Retinal pigment epithelial cell (primary cell): ENCODE data around the gene PYGB.

Experiments used
- DNase-seq: peaks from one replicate; pipeline ENCODE4 v3.0.0-alpha.2; 2010; ENCODE audit warnings: low read depth
- H3K4me3 ChIP-seq: 2 replicates; pipeline ENCODE4 v1.5.1; 2011; ENCODE audit warnings: mild to moderate bottlenecking, low read length, control low read depth, moderate library complexity
- TF ChIP-seq, protein P1 (sequence below): conservative IDR thresholded peaks from 2 replicates; pipeline ENCODE4 v1.5.1; 2011; ENCODE audit warnings: low read depth, low read length, control low read depth, inconsistent platforms

PYGB gene

GRCh38 chr20:25274891-25275812 is 27.3 kb downstream of the PYGB start:
- H3K4me3 ChIP-seq: no peak overlapping the region
- DNase-seq: no peak
- TF ChIP-seq, protein P1, sequence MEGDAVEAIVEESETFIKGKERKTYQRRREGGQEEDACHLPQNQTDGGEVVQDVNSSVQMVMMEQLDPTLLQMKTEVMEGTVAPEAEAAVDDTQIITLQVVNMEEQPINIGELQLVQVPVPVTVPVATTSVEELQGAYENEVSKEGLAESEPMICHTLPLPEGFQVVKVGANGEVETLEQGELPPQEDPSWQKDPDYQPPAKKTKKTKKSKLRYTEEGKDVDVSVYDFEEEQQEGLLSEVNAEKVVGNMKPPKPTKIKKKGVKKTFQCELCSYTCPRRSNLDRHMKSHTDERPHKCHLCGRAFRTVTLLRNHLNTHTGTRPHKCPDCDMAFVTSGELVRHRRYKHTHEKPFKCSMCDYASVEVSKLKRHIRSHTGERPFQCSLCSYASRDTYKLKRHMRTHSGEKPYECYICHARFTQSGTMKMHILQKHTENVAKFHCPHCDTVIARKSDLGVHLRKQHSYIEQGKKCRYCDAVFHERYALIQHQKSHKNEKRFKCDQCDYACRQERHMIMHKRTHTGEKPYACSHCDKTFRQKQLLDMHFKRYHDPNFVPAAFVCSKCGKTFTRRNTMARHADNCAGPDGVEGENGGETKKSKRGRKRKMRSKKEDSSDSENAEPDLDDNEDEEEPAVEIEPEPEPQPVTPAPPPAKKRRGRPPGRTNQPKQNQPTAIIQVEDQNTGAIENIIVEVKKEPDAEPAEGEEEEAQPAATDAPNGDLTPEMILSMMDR: no peak

DNA sequence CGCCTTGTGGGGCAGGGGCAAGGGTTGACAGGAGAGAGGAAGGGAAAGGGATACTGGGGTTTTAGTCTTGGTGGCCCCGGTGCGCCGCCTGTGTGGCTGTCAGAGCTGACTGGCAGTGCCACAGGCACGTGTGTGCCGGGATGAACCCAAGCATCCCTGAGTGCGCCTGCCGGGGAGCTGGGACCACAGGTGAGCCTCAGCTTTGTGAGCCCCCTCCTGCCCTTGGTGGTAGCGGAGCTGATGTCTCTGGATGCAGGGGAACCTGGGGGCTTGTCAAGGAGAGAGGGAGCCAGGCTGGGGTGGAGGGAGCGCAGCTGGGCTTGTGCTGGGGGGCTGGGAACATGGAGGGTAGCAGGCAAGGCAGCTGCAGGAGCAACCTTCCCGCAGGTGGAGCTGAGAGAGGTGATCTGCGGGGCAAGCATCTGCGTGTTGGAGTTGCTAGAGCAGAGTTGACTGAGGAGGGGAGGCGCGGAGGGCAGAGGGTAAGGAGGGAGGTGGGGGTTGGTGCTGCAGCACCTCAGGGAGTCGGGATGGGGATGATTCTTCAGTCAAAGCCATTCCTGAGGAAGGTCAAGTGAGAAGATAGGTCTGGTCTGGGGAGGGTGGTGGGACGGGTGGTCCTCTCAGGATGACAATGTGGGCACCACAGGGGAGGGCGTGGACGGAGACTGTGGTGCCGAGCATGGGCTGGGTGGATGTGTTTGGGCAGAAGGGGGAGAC is 28.1 kb downstream of the PYGB start:
- H3K4me3 ChIP-seq: no peak overlapping the region
- DNase-seq: no peak
- TF ChIP-seq, protein P1: no peak

GRCh38 chr20:25276533-25277050 is 28.7 kb downstream of the PYGB start:
- no peak for DNase-seq
- TF ChIP-seq, protein P1: no peak
- no peak overlapping the region for H3K4me3 ChIP-seq

- no peak for DNase-seq
- TF ChIP-seq, protein P1: no peak
- H3K4me3 ChIP-seq: no peak overlapping the region
Measured at GRCh38 chr20:25277051-25277801, 29.3 kb downstream of the PYGB start.

DNA sequence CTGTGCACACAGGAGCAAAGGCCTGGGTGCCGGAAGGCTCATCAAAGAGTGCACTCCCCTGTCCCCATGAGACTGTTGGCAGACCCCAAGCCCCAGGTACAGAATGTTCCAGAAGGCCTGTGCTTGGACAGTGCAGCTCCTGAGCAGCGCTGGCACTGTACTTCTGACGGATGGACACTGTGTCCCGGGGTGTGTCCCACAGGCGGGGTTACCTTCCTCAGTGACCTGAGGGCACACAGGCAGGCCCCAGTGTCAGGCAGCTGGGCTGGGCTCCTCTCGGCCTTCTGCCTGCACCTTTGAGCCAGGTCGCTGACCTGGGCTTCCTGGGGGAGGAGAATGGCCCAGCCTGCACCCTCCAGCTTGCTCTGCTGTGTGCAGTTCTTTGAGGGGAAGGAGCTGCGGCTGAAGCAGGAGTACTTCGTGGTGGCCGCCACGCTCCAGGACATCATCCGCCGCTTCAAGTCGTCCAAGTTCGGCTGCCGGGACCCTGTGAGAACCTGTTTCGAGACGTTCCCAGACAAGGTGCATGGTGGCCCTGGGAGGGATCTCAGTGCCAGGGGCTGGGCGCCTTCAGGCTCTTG is 30.1 kb downstream of the PYGB start:
- no peak for DNase-seq

More for the DNA sequence above, 30.1 kb downstream of the PYGB start:
- no peak overlapping the region for H3K4me3 ChIP-seq
- TF ChIP-seq, protein P1: no peak
